T1000 (cell line): ENCODE results near the gene SS18L1.

Experiments
- DNase-seq: peaks from one replicate; lab custom pipeline; 2025; ENCODE audit warnings: mixed read lengths; lab: John Stamatoyannopoulos, UW

The SS18L1 gene

DNA sequence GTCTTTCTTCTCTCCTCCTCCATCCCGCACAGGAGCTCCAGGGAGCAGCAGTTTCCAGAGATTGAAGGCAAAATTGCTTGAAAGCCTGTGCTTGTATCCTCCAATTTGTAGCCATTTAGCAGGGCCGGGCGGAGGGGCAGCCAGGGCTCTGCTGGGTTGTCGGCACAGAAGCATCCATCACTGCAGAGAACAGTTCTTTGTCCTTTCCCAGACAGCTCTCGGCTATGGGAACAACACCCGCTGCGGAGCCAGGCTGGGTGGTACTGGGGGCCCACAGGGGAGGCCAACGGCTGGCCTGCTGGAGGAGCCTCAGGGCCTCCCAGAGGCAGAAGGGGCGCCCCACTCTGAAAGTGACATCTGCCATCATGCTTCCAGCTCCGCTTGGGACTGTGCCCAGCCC, 68.7 kb downstream of the SS18L1 start:
- no peak for DNase-seq

DNA sequence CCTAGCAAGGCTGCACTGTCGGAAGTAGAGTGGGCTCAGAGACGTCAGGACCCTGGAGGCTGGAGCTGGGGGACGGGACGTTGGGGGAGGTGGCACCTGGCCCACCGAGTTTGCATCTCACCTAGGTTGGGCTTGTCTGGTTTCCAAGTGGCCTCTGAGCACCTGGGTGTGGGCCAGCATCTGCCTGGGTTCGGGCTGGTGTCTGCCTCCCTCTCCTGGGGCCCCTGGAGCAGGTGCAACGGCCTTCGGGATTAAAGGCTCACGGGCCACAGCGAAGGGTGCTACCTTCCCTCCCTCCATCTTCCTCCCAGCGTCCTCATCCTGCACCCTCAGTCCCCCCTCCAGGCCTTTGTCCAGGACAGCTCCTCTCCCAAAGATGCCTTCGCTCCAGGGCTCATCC, 70.5 kb downstream of the SS18L1 start:
- no peak for DNase-seq

DNA sequence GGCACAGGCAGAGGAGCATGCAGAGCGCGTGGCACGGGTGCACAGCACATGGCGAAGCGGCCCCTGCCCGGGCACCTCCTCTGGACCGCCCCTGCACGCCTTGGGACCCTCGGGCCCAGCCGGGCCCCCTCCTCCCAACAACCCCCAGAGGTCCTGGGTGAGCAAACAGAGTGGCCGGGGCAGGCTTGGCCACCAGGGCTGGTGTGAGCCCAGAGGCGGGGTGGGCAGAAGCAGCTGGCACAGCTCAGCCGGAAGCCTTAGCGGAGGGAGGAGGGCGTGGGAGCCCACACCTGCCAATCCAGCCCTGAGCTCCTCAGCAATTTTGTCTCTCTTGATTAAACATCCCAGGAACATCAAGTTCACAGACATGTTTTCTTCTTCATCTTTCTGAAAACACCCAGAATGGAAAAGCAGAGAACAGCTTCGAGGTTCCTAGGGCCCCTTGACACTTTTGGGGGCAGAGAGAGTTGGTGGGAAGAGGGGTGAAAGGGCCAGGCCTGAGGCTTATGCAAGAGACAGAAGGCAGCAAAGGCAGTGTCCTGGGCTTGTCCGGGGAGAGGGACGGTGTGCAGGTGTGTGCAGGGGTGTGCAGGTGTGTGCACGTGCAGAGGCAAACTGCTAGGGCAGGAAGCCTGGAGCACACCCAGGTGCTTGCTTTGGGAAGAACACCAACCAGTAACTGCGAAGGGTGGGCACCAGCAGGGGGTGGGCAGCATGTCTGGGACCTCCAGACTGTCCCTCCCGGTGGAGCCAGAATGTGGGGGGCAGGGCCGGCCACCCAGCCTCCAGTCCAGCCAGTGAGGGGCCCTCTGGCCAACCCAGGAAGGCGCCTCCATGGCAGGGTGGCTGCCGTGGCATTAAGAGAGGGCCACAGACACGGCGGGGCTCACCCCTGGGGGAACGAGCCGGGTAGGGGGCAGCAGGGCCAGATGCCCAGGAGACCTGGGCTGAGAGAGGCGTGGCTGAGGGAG, 71.7 kb downstream of the SS18L1 start:
- no peak for DNase-seq

DNA sequence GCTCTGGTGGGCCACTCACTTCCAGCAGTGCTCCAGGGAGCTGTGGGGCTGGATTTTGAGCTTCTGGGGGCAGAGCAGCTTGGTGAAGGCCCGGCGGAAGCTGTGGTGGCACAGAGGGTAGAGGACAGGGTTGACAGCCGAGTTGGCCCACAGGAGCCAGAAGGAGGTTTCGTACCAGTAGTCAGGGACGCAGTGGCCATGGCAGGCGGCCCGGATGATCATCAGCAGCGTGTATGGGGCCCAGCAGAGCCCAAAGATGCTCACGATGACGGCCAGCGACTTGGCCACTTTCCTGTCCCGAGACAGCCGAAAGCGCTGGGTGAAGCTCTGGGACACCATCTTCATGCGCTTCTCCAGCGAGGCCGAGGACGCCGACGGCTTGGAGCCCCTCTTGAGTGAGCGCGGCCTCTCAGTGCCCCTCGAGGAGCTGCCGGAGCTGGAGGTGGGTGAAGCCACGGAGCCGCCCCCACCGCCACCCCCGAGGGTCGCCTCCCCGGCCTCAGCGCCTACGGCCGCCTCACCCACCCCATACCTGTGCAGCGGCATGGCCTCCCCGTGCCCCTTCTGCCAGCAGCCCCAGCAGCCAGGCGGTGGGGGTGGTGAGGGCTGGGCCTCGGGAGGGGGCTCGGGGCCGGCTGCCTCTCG, 72.5 kb downstream of the SS18L1 start:
- no peak for DNase-seq

DNA sequence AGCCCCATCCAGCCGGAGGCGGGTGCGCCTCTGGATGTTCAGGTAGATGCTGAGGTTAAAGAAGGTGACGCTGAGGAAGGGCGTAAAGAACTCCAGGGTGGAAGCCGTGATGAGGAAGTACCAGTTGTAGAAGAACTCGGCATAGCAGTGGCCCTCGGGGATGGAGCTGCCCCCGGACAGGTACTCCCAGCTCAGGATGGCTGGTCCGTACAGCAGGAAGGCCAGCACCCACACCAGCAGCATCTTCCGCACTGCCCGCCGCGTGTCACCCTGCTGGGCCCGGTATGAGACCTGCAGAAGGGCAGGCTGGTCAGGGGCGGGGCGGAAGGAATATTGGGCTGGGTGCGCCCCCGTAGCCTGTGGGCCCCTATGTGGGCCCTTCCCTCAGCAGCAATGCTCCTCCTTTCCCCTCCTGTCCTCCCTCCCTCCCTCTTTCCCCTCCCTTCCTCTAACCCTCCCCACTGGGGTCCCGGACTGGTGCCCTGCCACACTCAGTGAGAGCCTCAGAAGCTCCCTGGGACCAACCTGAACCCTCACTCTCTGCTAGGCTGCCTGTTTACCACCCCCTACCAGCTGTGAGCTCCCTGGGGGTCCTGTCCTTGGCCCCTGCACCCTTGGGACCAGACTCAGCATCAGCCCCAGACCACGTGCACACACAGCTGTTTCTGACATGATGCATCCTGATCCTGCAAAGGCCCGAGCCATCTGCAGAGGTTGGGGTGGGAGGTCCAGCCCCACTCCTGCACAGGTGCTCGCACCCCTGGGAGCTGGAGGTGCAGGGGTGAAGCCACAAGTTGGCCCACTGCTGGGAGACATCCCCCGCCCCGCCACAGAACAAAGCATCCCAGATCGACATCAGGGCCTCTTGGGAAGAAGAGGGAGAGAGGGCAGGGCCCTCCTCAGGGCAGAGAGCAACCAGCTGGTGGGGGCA, 73.3 kb downstream of the SS18L1 start:
- DNase-seq: no peak

DNA sequence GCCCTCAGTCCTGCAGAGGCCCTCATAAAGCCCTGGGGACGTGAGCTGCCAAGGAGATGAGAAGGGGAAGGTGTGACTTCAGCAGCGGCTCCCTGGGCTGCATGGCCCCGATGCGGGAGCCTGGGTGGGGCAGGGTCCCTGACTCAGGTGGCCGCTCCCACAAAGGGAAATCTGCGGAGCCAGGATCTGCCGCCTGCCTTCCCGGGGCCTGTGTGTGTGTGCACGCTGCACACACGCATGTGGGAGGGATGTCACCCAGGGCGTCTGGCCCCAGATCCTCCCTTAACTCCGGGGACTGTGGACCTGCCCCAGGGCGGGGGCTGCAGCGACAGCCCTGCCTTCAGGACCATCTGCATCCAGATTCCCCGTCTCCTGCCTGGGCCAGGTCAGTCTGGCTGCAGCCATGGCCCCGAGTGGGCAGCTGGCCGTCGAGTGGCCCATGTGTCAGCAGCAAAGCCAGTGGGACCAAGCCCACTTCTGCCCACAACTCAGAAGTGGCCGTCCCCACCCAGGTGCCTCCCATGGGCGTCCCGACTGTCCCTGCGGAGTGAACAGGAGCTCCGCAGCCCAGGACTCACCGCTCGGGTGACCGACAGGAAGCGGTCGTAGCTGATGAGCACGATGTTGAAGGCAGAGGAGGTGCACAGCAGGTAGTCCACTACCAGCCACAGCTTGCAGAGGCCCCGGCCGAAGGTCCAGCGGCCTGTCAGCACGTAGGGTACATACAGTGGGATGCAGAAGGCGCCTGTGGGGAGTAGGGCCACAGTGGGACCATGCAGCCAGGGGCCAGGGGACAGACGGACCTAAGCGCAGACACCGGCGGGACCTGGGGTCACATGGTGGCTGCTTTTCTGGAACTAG, 74.6 kb downstream of the SS18L1 start:
- no peak for DNase-seq

DNA sequence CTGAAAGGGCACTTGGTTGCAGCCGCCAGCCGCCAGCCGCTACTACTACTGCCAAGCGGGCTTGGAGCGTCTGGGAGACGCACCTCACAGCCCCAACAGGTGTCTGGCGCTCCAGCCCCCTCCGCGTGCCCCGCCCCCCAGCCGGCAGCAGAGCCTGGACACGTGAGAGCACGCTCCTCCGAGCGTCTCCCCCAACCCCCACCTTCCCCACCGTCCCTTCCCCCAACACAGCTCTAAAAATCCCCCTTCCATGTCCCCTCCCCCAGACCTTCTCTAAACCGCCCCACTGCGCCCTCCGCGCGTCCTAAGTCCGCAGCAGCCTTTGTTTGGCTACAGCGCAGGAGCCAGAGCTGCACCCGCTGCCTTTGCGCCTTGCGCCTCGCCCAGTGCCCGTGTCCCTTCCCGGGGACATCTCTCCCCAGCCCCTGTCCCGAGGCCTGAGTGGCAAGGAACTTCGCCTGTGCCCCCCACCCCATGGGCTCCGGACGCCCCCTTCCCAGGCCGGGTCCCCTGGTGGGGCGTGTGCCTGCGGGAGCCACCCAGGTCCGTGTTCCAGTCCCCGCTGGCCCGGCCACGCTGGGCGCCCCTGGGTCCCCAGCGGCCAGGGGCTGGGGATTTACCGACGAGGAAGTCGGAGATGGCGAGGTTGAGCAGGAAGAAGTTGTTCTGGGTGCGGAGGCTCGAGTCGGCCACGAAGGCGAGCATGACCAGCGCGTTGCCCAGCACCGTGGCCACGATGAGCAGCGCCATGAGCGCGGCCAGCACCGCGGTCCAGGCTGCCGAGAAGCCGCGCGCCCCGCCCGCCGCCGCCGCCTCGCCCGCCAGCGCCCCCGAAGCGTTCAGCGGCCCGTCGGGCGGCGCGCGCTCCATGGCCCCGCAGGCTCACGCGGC, 75.8 kb downstream of the SS18L1 start:
- no peak for DNase-seq

DNA sequence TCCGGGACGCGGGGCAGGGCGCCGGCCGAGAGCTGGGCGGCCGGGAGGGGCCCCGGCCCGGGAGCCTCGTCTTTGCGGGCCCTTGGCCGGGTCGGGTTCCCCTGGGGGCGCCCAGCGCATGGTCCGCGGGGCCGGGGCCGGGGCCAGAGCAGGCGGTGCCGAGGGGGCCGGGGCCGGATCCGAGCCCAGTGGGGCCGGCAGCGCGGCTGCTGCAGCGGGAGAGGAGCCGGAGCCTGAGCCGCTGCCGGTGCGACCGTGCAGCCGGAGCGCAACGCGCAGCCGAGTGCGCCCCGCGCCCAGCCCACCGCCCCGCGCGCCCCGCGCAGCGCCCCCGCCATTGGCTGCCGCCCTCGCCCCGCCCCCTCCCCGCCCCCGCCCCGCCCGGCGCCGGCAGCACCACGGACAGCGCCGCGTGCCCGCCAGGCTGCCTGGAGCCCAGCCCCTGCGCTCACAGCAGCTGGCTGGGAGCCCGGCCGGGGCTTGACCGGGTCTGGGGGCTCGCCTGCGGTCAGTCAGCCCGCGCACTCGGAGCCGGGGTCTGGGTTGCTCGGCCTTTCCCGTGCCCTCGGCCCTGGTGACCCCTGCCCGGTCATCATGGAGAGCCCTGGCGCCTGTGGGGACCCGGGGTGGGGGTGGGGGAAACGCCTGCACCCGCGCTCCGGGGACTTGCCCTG, 76.6 kb downstream of the SS18L1 start, which contains the start of gene HRH3:
Gene HRH3, minus strand, starts transcription at position 287 of the 674 bp plus-strand sequence. CDS start 308 bp downstream, outside the sequence.
- DNase-seq: no peak

DNA sequence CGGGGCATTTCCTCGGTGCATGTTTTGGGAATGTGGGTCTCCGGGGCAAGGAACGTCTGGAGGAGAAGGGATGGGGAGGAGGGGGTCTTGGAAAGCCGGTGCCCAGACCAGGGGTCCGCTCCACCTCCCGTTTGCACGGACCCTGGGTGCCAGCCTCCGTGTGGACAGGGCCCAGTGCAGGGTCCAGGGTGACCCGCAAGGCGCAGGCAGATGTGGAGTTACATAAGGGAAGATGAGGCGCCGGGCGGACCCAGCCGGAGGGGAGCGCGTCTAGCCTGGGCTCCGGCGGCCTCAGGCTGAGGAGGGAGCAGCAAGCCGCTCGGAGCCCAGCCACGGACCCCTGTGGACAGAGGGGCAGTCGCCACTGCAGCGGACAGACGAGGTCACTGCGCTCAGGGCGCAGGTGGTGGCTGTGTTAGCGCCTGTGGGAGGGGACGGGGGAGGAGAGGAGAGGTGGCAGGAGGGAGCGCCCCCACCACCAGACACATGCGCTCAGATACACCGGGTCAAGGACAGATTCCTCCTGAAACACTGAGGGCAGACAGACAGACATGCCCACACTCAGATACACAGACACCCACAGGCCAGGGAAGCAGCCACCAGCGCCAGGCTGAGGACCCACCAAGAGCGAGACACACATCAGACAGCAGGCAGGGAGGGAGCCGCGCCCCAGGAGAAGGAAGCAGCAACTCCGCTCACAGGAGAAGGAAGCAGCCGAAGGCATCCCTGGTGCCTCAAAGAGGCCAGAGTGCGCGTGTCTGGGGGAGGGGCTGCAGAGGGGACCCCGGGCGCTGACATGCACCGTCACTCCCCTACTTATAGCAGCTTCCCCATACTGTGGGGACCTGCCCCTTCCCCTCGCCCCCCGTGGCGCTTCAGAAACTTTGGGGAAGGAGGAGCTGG, 77.3 kb downstream of the SS18L1 start:
- DNase-seq: no peak

DNA sequence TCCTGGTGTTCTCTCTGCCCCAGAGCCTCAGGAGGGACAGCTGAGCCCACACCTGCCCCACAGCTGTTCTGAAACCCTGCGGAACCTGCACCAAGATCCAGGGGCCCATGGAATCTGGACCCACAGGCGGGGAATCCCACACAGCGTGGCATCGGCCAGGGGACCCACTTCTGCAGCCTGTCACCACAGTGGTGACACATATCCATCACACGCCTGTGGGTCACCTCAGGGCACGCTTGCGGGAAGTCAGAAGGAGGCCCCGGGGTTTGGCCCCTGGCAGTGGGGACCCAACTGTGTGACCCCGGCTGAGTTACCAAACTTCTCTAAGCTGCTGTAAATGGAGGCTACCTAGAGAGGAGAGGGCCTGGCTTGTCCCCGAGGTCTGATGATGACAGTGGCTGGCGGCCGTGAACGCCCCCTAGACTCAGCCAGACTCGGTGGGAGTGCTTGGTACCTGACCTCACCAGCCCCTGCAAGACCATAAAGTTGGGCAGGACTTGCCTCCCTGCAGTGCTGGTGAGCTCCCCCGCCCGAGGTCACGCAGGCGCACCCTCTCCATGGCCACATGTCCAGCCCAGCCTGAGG, 78.8 kb downstream of the SS18L1 start:
- DNase-seq: no peak

DNA sequence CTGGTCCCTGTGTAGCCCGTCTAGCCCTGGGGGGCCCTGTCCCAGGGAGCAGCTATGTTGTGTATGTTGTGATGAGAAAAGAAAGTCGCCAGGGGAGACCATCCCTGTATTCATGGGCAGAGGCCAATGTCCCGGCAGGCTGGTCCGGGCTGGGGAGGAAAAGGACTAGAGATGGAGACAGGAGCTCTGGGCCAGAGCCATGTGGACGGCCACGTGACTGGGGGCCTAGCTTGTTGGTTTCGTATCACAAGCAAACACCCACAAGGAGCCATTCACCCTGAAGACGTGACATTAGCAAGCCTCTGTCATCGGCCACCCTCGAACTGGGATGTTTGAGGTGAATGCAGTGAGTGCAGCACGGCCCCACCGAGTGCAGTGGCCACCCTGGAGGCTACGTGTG, 79.4 kb downstream of the SS18L1 start:
- DNase-seq: no peak

DNA sequence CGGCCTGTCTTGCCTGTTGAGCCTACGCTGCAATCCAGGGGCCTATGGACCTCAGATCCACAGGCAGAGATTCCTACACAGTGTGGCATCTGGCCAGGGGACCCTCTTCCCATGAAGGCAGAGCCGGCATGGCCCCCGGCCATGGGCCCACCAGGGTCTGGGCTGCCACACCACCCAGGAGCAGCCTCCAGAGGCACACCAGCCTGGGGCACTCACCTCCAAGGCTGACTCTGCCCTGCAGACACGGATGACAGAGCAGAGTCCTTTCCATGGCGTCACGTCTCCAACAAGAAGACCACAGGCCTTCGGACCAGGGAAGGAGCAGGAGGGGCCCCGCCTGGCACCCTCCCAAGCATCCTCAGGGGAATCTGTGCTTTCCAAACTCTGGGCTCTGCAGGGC, 80.0 kb downstream of the SS18L1 start:
- DNase-seq: no peak

DNA sequence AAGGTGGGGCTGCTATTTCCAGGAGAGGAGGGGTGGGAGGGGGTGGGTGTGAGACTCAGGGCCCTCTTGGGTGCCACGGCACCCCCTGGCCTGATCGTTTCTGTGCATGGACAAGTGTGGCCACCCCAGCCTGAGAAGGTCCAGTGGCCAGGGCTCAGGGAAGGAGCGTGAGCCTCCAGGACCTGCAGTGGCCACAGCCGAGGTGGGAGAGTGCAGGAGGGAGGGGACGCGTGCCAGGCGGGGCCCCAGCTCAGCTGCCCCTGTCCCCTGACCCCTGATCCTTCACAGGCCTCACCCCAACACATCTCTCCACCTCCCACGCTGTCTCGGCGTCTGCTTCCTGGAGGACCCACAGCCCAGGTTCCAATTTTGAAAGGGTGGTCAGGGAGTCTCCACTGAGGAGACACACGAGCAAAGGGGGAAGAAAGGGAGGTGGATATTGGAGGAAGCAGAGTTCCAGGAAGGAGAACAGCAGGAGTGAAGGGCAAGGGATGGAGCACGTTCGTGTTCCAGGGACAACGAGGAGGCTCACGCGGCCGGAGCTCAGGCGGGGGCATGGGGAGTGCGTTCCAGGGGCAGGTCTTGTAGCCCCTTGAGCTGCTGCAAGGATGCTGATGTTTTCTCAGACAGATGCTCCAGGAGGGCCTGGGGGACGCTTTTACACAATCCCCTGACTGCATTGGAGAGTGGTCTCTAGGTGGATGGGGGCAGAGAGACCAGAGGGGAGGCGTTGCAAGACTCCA, 80.7 kb downstream of the SS18L1 start:
- no peak for DNase-seq

DNA sequence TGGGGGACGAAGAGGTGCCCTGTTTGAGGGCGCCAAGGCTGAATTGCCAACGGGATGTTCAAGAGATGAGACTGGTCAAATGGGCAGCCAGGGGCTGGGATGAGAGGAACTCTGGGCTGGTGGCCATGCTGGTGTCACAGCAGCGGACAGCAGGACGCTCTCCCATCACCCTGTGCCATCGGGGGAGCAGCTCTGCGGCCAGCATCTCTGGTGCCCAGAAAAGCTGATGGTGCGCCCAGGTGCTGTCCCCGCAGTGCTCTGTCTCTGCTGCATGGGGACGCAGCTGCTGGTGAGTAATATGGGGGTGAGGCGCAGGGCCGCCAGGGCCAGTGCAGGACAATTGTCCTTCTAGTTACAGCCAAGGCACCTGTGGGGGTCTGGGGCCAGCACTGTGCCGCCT, 81.5 kb downstream of the SS18L1 start:
- no peak for DNase-seq

DNA sequence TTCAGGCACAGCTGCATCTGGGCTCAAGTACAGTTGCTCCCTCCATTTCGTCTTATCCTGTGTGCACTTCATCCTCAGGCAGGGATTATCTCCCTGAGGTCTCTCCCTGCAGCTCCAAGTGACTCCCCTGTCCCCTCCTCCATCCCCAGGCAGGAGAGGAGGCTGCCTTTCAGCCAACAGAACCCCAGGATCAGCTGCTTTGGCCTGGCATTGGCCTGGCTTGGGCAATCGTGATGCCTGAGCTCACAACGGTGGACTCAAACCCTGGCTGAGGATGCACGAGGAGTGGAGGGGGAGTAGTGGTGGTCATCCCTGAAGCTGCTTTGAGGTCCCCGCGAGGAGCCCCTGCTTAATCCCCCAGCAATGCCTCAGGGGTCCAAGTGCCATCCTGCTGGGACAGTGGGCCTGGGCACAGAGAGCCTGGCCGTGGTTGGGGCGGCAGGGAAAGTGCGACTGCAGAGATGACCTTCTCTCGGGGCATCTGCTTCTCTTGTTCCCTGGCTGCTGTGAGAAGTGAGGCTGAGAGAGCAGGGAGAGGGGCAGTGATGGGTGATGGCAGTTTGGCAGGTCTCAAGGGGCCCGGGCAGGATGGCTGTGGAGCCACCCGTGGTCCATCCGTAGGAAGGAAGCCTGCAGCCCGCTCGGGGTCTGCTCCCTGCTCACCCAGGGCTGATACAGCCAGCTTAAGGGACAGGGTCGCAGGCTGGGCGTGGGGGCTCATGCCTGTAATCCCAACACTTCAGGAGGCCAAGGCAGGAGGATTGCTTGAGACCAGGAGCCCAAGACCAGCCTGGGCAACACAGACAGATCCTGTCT, 82.5 kb downstream of the SS18L1 start:
- DNase-seq: no peak
